ENCODE results near the gene DENND1C. TPM values are rescaled to one million over a fixed set of nuclear protein-coding genes. Genes with fewer than 3 reads are reported as not detected.

The DENND1C gene
- total RNA-seq, 4 donors from 2014 or later, result 4.5 to 25.6 (median 8.2) TPM

DNA sequence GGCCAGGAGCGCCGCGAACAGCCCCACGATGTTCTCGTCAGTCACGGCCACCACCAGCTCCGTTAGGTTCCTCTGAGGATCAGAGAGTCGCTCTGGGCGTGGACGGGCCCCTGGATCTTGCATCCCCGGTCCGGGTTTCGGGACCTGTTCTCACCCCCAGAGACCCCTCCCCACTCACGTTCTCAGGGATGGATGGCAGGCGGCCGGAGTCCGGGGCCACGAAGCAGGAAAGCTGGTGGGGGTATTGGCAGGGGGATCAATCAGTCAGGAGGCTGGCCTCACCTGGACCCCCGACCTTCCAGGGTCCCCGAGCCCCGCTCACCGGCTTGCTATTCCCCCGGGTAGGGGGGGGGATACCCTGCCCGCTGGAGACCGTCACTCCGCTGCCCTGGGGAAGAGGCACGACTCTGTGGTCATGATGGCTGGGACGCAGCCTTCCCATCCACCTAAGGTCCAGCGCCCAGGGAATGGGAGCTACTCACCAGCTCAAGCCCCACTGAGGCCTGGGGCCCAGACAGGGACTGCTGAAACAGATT is 4.6 kb downstream of the DENND1C start:
- peak overlapping the region in 2 of 4 donors; percentile 38 to 44 for H3K4me3 ChIP-seq
- TF ChIP-seq POLR2A (IDR thresholded peaks at IDR 0.05), result no peak
- TF ChIP-seq, protein P1, sequence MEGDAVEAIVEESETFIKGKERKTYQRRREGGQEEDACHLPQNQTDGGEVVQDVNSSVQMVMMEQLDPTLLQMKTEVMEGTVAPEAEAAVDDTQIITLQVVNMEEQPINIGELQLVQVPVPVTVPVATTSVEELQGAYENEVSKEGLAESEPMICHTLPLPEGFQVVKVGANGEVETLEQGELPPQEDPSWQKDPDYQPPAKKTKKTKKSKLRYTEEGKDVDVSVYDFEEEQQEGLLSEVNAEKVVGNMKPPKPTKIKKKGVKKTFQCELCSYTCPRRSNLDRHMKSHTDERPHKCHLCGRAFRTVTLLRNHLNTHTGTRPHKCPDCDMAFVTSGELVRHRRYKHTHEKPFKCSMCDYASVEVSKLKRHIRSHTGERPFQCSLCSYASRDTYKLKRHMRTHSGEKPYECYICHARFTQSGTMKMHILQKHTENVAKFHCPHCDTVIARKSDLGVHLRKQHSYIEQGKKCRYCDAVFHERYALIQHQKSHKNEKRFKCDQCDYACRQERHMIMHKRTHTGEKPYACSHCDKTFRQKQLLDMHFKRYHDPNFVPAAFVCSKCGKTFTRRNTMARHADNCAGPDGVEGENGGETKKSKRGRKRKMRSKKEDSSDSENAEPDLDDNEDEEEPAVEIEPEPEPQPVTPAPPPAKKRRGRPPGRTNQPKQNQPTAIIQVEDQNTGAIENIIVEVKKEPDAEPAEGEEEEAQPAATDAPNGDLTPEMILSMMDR (IDR thresholded peaks at IDR 0.05), result no peak

DNA sequence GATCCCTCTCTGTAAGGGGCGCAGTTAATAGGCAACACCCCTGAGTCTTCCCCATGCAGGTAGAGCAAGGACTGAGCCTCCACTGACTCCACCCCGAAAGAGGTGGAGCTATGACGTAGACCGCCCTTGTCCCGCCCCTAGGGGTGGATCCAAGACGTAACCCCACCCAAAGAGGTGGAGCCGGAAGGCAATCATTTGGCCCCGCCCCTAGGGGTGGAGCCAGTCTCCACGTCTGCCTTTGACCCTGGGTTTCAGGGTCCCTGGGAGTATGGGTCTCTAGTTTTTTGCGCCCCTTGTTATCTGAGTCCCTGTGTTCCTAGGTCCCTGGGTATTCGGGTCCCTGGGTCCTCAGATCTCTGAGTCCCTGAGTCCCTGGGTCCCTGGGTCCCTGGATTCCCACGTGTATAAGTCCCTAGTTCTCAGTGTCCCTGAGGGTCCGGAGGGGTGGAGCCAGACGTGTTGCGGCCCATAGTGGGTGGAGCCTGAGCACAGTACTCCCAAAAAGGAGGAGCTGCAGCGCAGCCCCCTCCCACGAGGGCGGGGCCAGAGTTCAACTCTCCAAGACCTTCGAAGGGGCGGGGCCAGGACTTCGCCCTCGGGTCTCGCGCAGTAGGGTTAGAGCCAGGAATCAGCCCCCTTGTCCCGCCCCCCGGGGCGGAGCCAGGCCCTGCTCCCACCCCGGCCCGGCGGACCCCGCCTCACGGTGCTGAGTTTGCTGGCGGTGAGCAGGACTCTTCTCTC is 5.3 kb downstream of the DENND1C start:
- TF ChIP-seq, protein P1 (IDR thresholded peaks at IDR 0.05), result no peak
- peak in 1 of 2 donors; percentile 37 for TF ChIP-seq POLR2A (IDR thresholded peaks at IDR 0.05)
- Histone ChIP-seq H3K9me3 (no peaks in the 10 kb centered on the region), H3K27me3 (no peaks in the 10 kb centered on the region), H3K27ac (peak overlapping the region in 1 of 4 donors; percentile 7), H3K4me3 (peak overlapping the region in 2 of 4 donors; percentile 38 to 44), H3K4me1 (peaks cover 0 to 18% (median 3%) of the 10 kb centered on the region in 4 donors), H3K36me3 (peaks cover 0 to 4% (median 0%) of the 10 kb centered on the region in 3 donors)
- peak; percentile 36 to 95 (median 95) for DNase-seq

More for the DNA sequence above, 4.6 kb downstream of the DENND1C start:
- Histone ChIP-seq H3K4me1 (peaks cover 0 to 18% (median 3%) of the 10 kb centered on the region in 4 donors), H3K27ac (peak overlapping the region in 1 of 4 donors; percentile 7), H3K27me3 (no peaks in the 10 kb centered on the region), H3K36me3 (peaks cover 0 to 4% (median 0%) of the 10 kb centered on the region in 3 donors), H3K9me3 (no peaks in the 10 kb centered on the region)
- DNase-seq, result no peak

DNA sequence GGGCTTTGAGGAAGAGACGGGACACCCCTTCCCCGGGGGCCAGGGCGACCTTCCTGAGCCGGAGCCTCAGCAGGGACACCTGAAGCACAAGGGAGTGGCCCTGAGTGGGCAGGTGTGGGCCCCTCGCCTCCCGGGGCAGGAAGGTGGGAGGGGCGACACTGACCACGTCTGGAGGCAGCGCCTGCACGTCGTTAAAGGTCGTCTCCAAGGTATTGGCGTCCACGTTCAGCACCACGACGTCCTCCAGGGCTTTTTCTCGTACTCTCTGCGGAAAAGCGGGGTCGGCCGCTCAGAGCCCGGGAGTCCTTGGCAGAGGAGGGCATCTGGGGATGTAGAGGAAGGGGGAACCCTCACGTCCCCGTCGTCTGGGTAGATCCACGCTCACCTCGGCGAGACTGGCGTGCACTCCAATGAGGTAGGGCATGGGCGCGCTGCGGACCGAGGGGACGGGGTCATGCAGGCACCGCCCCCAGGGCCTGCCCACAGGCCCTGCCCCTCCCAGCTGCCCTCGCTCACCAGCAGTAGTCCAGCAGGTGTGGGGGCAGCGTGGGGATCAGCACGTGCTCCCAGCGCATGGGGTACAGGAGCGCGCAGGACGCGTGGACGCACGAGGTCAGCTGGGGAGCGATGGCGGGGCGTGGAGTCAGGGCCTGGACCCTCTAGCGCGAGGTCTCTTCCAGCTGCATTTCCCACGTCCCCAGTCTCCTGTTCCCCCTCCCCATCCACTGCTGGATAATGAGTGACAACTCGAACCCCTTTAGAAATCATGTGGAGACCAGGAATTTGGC is 6.1 kb downstream of the DENND1C start:
- peaks cover 0 to 4% (median 0%) of the 10 kb centered on the region in 3 donors for H3K36me3 ChIP-seq
- TF ChIP-seq, protein P1 (IDR thresholded peaks at IDR 0.05), result no peak
- TF ChIP-seq POLR2A (IDR thresholded peaks at IDR 0.05), result no peak
- no peaks in the 10 kb centered on the region for H3K9me3 ChIP-seq
- H3K4me1 ChIP-seq, result peaks cover 0 to 18% (median under 1%) of the 10 kb centered on the region in 4 donors
- no peak overlapping the region for H3K27ac ChIP-seq
- H3K4me3 ChIP-seq, result peak overlapping the region in 2 of 4 donors; percentile 38 to 40
- no peak for DNase-seq
- H3K27me3 ChIP-seq, result no peaks in the 10 kb centered on the region

DNA sequence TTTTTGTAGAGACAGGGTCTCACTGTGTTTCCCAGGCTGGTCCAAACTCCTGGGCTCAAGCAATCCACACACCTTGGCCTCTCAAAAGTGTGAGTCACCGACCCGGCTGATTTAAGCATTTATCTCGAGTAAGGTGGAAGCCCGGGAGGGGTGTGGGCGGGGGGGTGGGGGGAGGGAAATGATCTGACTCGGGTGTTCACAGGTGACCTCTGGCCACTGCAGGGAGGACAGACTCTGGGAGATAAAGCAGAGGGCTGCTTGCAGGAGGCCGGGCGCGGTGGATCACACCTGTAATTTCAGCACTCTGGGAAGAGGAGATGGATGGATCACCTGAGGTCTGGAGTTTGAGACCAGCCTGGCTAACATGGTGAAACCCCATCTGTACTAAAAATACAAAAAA is 7.9 kb downstream of the DENND1C start:
- no peak overlapping the region for H3K27ac ChIP-seq
- DNase-seq, result peak in 2 of 3 donors; percentile 67 to 71
- no peak for TF ChIP-seq POLR2A (IDR thresholded peaks at IDR 0.05)
- TF ChIP-seq, protein P1 (IDR thresholded peaks at IDR 0.05), result no peak

DNA sequence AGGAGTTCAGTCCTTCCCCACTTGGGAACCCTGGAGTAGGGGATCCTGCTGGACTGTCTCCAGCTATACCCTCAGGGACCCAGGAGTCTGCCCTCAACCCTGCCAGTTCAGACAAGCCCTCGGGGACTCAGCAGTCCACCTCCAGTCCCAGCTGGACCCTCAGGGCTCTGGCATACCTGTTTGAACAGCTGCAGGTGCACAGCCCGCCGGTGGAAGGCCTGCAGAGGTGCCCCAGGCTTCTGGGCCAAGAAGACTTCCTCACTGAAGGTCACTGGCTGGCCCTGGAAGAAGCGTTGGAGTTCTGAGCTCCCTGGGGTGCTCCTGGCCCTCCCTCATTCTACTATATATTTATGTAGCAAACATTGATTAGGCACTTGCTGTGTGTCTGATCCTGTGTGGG is 8.9 kb downstream of the DENND1C start:
- Histone ChIP-seq H3K27me3 (no peaks in the 10 kb centered on the region), H3K27ac (no peak overlapping the region), H3K4me1 (peaks cover 0 to 18% (median 0%) of the 10 kb centered on the region in 4 donors), H3K4me3 (no peak overlapping the region), H3K36me3 (peaks cover 0 to 11% (median 0%) of the 10 kb centered on the region in 3 donors), H3K9me3 (no peaks in the 10 kb centered on the region)
- no peak for TF ChIP-seq POLR2A (IDR thresholded peaks at IDR 0.05)
- TF ChIP-seq, protein P1 (IDR thresholded peaks at IDR 0.05), result no peak
- DNase-seq, result no peak

More for the DNA sequence above, 7.9 kb downstream of the DENND1C start:
- Histone ChIP-seq H3K36me3 (peaks cover 0 to 7% (median 0%) of the 10 kb centered on the region in 3 donors), H3K4me3 (no peak overlapping the region), H3K4me1 (peaks cover 0 to 18% (median 0%) of the 10 kb centered on the region in 4 donors), H3K9me3 (no peaks in the 10 kb centered on the region), H3K27me3 (no peaks in the 10 kb centered on the region)
